GM19238 (cell line): ENCODE data around the gene ACO2.
A peak's percentile ranks its signal among the peaks of the same experiment; 100 is the strongest.
"Not testable (repeated sequence)": the region's sequence is repeated elsewhere in the genome, so short reads cannot be mapped to it uniquely, and the experiment has no call there.

Source experiments
- DNase-seq: peaks from one replicate; pipeline ENCODE4 v3.0.0; 2011; ENCODE audit warnings: low spot score; ENCODE audit not compliant: insufficient read length

The ACO2 gene

DNA sequence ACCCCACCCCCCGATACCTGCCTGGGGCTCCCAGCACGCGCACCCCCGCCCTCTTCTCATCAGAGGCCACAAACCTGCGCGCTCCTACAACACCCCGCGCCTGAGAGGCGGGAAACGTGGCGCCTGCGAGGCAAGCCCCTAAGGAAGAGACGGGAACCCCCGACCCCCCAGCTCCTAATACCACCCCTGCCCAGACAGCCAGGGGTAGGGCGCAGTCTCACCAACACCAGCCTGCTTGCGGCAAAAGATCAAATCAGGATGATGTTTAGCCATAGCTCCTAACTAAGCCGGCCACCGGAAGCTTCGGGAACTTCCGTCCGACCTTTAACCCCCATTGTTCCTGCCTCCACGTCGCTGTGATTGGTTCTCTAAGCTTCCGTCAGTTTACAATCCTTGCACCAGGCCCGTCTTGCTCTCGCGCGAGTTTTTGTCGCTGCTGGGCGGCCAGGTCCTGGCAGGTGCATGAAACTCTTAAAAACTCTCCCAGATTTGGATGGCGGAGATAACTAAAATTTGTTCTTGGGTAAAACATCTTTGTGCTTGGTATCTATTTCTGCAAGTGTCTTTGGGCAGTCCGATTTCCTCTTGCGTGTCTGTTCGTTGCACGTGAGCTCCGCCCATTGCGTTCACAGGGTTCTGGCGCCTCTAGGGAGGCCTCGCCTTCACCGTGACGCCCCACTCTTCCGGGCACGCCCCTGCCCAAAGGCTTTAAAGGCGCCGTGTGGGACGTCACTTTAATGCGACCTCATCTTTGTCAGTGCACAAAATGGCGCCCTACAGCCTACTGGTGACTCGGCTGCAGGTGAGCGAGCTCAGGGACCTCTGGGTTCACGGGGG lies at the start of gene ACO2, which contains the start of gene PHF5A:
ACO2 (plus strand) TSS at position 737 of the 837 bp plus-strand sequence; CDS start at position 767, 30 bp downstream.
PHF5A (minus strand) TSS at position 312 of the 837 bp plus-strand sequence; CDS start at position 273, 39 bp downstream.
- DNase-seq: peak; percentile 93

DNA sequence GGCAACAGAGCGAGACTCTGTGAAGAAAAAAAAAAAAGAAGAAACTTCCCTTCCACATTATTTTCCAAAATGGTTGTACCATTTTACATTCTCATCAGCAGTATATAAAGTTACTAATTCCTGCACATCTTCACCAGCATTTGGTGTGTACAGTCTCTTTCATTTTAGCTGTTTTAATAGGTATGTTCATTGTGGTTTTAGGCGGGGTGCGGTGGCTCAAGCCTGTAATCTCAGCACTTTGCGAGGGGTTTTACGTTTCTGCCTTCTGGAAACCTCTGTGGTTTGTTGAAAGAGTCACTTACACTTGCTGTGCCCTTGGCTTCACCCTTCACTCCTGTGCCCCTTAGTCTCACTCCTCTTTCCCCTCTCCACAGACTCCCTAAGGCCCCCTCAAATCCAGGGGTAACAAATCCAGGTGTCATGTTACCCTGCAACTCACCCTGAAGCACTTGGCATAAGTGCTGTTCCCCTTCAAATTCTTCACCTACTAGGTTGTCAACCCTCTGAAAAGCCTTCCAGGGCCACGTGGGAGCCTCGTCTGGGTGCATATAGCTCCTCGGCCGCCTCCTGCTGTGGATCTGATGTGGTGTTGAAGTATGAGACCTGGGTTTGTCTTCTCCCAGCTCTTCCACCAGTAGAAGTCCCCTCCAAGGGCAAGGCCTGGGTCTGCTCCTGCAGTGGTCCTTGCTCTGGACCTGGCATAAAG lies 43.1 kb upstream of the ACO2 start:
- DNase-seq: no peak

DNA sequence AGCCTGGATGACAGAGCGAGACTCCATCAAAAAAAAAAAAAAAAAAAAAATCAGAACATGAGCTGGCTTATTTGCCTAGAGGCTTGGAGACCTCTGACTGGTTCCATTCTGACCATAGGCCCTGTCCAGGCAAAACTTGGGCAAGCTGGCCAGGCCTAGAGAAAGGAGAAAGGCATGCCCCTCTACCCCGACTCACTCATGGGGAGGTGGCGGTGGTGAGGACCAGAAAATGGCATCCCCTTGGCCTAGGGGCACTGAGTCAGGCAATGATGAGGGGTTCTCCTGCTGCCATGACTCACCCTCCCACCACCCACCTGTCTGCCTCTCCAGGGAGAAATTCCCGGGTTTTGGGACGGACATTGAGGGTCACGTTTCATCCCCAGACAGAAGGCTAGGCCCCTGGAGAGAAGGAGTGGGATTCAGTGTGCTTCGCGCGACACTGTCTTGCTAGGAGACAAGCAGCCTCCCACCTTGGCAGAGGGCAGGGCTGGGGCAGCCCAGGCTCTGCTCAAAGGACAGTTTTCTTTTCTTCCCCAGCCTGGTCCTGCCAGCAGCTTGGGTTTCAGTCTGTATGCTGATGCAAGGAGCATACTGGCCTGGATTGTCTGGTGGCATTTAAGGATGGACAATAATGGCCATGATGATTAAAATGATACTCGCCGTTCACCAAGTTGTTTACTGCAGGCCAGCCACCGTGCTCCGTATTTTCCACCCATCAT lies 39.5 kb upstream of the ACO2 start:
- DNase-seq: no peak

DNA sequence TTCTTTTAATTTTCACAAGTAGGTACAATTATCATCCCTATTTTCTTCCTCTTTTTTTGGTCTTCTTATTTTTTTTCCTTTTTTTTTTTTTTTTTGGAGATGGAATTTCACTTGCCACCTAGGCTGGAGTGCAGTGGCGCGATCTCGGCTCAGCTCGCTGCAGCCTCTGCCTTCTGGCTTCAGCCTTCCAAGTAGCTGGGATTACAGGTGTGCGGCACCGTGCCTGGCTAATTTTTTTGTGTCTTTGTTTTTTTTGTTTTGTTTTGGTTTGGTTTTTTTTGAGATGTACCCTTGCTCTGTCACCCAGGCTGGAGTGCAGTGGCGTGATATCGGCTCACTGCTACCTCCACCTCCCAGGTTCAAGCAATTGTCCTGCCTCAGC lies 39.0 kb upstream of the ACO2 start:
- DNase-seq: no peak

DNA sequence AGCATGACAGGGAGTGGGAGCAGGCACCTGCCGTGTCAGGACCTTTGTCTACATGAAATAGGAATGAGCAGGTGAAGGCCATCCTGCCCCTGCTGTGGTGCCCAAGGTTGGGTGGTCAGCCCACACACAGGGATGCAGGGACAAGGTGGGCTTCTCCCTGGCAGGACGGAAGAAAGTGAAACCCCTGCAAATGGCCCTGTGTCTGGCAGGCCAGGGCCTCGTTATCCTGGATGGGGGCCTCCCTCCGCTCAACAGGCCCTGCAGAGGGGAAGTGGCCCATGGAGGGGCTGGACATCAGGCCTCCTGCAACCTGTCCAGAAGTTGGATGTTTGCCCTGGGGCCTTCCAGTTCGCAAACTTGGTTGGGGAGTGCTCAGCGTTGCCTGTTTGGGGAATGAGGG lies 37.3 kb upstream of the ACO2 start:
- no peak for DNase-seq

DNA sequence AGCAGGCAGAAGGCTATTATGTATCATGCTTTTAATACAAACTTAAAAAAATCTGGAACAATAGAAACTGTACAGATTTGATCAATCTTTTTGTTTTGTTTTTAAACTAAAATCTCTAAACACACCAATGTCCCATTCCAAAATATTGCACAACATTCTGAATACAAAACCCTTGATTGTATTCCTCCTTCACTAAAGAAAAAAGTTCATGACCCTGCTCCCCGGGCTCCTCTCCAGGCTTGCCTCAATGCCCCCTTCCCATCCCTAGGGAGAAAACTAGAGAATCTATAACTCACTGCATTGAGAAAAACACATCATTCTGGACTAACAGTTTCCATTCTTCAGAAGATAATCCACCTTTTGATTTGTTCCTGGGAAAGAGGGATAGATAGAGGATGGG lies 35.4 kb upstream of the ACO2 start:
- not testable (repeated sequence) for DNase-seq

DNA sequence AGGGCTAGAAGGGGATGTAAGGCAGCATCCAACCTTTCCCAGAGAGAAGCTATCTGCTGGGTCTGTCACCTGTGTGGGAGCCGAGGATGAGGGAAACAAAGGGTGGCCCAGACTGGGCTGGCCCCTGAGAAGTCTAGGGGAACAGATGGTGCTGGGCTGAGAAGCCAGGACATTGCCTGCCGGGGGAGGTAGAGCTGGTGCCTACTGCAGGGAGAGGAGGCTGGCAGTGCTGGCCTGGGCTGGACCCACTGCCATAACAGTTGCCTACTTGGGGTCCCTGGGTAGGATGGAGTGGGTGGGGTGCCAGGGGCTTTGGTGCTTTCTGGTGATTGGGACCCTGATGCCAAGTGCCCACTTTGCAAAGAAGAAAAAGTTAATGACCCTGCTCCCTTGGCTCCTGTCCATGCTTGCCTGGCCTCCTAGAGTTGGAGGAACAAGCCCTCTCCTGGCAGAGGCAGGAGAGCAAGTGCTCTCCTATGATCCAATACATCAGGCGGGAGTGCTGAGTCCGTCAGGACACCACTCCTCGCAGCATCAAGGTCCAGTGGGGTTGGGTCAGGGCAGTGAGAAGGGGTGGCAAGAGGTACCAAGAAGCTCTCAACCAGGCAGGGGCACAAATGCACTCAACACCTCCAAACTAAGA lies 34.4 kb upstream of the ACO2 start:
- not testable (repeated sequence) for DNase-seq

DNA sequence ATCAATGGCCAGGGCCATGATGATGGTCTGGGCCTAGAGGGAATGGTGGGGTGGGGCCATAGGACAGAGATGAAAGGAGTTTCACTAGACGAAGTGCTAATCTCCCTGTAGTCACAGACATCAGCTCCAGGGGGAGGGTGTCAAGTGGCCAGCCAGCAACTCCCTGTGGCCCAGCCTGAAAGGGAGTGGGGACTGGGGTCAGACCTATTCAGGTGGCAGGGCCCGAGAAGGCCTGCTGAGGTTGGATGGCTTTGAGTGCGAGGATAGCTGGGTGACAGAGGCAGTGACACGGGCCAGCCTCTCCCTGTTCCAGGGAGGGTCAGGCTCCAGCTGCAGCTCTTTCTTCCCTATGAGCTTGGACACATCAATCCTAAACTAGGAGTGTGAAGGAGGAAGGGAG lies 33.4 kb upstream of the ACO2 start:
- DNase-seq: no peak

DNA sequence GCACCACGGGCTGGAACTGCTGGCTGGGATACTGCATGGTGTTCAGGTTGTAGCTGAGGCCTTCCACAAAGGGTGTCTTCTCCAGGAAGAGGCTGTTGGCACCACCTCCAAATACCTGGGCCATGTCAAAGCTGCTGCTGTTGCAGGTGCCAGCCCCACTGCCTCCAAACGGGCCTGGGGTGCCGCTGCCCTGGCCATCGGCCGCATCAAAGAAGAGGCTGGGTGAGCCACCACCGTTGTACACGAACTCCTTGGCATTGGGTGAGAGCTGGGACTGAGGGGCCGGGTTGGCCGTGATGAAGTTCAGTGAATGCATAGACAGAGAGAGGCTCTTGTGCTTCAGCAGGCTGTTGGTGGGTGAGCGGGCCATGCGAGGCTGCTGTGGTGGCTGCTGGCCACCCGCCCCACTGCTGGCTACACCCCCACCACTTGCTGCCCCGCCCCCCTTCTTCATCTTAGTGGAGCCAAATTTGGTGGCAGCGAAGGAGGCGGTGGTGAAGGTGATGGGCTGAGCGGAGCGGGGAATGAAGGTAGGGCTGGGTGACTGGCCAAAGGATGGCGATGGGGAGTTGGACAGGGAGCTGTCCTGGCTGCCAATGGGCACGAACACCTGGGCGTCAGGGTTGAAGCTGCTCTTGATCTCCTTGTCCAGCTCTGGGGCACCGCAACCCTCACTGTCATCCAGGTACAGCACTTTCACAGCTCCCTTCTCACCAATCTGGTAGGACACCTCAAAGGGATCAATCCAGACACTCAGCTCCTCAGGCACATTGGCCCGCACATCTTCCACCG lies 32.4 kb upstream of the ACO2 start:
- no peak for DNase-seq

DNA sequence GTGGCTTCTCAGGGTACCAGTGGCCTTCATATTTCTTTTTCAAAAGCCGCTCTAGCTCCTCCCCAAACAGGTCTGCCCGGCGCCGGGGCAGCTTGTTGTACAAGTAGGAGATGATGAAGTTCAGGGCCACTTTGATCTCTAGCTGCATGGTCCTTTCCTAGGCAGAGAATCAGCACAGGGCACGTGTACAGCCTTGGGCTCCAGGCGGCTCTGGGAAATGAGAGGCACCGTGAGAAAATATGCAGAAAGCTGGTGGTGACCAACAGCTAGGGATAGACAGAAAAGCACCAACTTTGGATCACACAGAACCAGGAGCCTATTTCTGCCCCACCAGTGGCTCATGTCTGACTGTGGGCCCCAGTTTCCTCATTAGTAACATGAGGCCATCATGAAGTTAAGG lies 31.7 kb upstream of the ACO2 start:
- DNase-seq: no peak

DNA sequence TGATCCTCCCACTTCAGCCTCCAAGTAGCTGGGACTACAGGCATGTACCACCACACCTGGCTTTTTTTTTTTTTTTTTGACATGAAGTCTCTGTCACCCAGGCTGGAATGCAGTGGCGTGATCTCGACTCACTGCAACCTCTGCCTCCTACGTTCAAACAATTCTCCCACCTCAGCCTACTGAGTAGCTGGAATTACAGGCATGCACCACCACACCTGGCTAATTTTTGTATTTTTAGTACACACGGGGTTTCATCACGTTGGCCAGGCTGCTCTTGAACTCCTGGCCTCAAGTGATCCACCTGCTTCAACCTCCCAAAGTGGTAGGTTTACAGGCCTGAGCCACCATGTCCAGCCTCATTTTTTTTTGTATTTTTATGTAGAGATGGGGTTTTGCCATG lies 28.4 kb upstream of the ACO2 start:
- not testable (repeated sequence) for DNase-seq

DNA sequence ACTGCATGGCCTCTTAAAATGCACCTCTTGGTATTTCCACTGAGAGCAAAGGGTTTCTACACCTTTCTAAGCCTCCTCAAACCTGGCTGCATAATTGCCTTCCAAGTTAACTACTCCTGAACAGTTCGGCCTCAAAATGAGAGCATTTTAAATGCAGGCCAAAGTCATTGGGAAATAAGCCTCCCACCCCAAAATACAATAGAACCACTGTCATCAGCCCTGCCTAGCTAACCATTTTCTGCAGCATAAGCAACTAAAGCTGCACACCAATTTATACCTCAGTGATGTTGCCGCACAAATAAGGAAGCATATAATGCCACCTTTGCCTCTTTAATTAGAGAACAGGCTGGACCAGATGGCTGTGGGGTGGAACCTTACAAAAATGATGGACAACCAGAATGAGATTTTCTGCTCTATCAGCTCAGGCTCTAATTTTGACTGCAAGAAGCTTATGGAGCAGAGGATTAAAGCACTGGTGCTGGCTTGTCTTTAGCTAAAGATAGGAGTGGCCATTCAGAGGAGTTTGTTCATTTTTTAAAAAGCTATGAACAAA lies 26.6 kb upstream of the ACO2 start:
- DNase-seq: no peak

DNA sequence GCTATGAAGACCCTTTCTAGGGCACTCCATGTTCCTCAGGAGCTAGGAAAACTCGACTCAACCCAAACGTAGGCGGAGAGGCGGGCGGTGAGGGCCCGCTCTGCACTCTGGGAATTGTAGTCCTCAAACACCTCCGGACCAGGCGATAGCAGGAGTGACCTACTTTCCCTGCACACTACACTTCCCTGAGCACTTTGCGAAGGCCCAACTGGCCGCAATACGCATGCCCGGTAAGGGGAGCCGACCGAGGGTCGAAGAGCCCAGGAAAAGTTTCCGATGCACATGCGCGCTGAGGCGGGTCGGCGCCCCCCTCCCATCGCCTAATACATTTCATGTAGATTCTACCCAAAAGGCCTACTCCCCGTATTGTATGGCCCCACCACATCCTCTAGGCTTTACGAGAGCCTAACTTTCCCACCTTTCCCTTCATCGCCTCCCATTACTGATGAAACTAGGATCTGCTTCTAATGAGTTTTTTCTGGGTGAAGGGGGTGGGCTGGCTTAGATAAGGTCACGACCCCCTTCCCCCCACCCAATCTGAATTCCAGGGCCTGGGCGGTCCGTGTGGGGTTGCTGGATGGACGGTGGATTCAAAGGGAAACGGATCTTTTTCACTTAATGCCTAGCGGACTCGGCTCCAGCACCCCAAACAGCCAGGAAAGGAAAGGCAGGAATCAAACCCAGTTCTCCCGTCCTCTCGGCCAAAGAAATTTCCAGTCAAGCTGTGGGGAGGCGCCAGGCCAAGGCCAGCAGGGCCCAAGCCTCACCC lies 24.4 kb upstream of the ACO2 start:
- DNase-seq: peak; percentile 70

DNA sequence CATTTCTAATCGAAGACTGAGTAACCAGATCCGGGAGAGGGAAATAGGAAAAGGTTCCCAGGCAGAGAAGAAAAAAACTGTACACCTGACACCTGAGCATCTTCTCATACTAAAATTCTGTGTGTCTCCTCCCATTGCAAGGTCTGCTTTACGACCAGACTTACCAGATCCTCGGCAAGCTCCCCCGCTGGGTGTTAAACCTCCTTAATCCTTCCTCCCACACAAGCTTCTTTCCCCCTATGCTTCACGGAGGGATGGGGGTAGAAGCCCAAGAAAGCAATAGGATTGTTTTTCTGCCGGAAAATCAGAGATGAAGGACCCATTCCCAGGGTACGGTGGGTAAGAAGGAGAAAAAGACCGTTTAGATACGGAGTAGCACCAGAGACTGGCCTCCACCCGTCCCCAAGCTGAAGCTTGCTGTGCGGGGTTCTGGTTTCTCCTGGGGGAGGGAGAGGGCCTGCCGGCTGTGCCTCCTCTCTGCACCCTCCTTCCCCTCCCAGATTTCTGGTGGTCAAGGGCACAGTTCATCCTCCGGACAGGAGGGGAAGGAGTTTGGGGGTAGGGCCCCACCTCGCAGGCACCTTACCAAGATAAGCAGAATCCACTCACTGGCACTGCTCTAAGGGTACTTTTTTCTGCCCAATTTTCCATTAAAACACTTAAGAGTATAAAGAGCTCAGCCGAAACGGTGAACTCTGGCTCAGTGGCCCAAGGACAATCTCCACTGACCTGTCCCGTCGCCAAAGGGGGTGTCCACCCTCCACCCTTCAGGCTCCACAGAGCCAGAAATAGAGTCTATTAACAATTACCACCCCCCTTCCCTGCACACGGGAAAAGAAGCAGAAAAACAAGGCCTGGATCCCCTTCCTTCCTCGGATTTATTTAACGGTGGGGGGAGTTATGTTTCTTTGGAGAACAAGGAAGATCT lies 23.5 kb upstream of the ACO2 start:
- DNase-seq: no peak

DNA sequence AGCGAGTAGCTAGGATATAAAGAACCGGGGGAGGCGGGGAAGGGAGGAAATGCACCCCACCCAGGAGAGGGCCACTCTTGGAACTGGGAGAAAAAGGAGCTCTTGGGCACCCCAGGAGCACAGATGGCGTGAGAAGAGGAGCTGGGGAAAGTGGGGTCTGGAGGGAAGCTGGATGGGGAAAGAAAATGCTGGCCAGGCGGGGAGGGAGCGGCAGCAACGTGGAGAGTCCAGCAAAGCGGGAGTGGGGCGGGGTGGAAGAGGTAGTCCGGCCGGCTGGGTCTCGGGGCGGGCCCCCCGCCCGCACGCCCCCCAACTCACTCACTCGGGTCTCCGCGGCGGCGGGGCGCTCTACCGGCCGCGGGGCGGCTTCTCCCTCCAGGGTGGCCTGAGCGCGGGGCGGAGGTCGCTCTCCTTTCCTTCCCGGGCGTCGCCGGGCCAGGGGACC lies 22.8 kb upstream of the ACO2 start:
- DNase-seq: no peak

DNA sequence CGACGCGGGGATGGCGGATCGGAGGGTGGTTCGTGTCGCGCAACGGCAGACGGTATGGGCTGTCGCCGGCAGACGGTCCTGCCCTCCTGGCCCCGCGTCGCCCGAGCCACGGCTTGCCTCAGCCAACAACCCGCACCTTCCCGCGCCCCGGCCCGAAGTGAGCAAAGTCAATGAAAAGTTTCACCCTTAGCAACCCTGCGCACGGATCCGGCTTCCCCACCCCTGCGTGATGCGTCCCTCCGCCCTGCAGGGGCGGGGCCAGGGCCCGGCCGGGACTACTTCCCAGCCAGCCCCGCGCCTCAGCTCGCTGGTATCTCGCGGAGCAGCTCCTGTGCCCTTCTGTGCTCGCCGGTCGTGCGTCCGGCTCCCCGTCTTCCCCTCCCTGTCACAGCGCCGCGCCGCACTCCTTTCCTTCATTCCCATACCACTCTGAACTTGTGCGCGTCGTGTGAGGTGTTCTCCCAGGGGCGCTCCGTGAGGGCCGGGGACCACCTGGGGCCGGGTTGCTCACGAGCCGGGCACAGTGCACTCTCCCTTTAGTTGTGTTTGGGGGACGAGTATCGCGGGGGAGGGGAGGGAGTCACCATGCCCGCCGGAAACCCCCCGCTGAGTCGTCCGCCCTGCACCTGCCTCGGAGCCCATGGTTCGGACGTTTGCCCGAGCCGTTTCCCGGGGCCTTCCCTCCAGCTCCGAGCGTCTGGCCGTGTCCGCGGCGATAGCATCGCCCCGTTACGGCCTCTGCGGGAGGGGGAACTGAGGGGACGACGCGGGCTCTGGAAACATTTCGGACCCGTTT lies 22.1 kb upstream of the ACO2 start, which contains the start of gene TOB2:
TOB2 (minus strand) TSS at position 163 of the 796 bp plus-strand sequence. CDS start 9,456 bp downstream, outside the sequence.
- peak; percentile 51 for DNase-seq

DNA sequence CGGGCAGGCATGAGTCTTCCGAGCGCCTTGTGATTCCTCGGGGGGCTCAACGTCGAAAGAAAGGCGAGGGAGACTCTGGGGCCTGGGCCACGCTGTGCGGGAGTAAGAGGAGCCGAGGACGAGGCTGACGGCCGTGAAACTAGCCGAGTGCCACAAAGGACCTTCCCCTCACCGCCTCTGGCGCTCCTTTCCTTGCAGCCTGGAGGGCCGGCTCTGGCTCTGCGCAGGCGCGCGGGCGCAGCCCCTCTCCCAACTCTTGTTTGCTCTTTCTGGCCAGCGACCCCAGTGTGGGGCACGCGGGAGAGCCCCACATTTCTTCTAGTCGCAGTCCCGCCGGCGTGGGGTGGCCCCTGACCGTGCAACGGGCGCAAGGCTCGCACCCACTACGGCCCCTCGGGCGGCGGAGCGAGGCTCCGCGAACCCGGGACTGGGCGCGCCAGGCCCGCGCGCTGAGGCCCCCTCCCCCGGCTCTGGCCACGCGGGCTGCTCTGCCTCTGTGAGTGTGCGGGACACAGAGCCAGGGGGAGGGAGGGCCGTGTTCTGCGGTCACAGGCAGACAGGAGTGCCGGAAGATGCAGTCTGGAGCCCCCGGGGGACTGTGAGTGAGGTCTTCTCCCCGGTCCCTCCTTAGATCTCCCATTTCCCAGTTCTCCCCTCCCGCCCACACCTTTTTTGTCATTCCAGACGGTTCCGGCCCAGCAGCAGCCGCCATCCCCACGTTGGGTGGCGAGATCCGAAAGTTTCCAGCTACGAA lies 21.3 kb upstream of the ACO2 start:
- DNase-seq: no peak
